Measurements from ENCODE around the gene CRYAA. TPM values are rescaled to one million over a fixed set of nuclear protein-coding genes. Genes with fewer than 3 reads are reported as not detected.
A peak's percentile ranks its signal among the peaks of the same experiment; 100 is the strongest.
"Not testable (repeated sequence)": the region's sequence is repeated elsewhere in the genome, so short reads cannot be mapped to it uniquely, and the experiment has no call there.

The CRYAA gene
- total RNA-seq, 1 experiment from 2014 or later = not detected

DNA sequence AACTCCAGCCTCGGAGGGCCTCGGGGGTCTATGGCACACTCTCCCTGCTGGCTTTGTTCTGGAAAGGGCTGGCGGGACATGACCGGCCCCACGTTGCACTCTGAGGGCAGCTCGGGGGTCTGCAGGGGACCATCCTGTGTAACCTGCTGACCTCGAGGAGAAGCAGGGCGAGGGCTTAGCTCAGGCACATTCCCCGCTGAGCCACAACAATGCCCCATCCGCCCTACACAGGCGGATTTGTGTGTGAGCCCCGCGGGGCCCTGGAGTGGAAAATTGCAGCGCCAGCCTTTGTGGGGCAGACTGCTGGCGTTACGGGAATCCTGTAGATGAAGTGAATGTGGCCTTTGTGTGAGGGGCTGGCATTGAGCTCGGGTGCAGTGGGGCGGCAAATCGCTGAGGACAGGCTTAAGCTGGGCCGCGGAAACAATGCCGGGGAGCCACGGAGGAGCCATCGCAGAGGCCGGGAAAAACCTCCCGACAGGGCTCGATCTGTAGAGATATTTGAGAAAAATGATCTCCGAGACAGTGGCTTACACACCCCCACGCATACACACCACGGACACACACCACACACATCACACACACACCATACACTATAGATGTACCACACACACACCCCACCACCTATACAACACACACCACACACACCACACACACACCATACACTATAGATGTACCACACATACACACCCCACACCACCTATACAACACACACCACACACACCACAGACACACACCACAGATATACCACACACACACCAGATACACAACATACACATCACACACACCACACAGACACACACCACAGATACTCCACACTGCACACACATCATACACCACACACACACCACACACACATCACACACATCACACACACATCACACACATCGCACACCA lies 9.3 kb upstream of the CRYAA start:
- not testable (repeated sequence) for H3K79me2 ChIP-seq (ENCODE audit: insufficient read depth, low read length)

DNA sequence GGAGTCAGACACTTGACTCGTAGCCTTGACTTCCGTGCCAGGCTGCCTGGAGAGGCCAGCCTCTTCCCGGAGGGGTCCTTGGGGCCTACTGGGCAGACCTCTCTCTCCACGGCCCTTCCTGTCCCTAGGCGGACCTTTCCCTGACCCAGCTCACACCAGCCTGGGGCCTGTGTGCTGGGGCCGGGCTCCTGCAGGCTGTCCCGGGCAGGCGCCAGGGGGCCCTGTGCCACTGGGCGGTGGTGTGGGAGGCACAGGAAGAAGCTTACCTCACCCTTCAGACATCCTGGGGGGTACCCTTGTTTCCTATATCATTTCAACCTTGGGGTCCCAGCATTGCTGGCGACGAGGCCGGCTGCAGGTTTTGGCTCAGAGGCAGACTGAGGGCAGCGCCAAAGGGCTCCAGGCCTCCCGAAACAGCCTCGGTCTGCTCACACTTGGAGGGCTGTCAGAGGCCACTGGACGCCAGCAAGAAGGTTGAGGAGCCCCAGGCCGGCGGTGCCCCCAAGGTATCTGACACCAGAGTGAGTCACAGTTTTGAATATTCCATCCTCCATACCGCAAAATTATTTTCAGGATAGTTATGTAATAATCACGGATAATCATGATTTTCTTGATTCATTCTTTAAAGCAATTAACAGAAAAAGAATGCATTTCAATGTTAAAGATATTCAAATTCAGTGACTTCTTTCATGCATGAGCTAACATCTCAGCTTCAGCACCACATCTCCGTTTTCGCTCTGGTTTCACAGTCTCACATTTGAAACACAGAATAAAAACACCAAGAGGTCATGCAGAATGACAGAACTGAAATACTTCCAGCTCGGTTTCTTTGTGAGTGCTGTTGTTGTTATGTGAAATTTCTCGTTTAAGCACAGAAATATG lies 6.7 kb upstream of the CRYAA start:
- not testable (repeated sequence) for H3K9me3 Mint-ChIP-seq; H3K23ac ChIP-seq (ENCODE audit: insufficient read length, low read depth, low read length); H3T11ph ChIP-seq (ENCODE audit: low read length); H2BK20ac ChIP-seq (ENCODE audit: low read depth, low read length, poor library complexity, severe bottlenecking); H3K27me3 Mint-ChIP-seq (ENCODE audit: low read depth); H3K18ac ChIP-seq (ENCODE audit: insufficient read length, low read depth, low read length); H2AFZ ChIP-seq (ENCODE audit: low read length); H3K14ac ChIP-seq (ENCODE audit: insufficient read depth, low read length); H3K79me1 ChIP-seq (ENCODE audit: insufficient read depth, low read depth, low read length, poor library complexity, severe bottlenecking); H2BK12ac ChIP-seq (ENCODE audit: insufficient read length, low read depth, low read length); H3K4me1 Mint-ChIP-seq; H3K27me3 ChIP-seq (ENCODE audit: insufficient read depth, low read length); H3K4me2 ChIP-seq (ENCODE audit: insufficient read depth, insufficient read length, low read length); H3K23me2 ChIP-seq (ENCODE audit: insufficient read length, low read depth, low read length, poor library complexity, severe bottlenecking); H2BK5ac ChIP-seq (ENCODE audit: insufficient read length, low read length); H3K56ac ChIP-seq (ENCODE audit: insufficient read length, low read depth, low read length); H3K4me1 ChIP-seq (ENCODE audit: insufficient read depth, low read length); H3K9me3 ChIP-seq (ENCODE audit: control insufficient read depth, low read depth, low read length); DNase-seq; H4K5ac ChIP-seq (ENCODE audit: insufficient read length, low read depth, low read length); H2BK120ac ChIP-seq (ENCODE audit: low read depth, low read length, poor library complexity, severe bottlenecking); H3K27ac Mint-ChIP-seq; H3K9ac ChIP-seq (ENCODE audit: extremely low read depth, insufficient read length, low read length); H2BK15ac ChIP-seq (ENCODE audit: low read depth, low read length); H3K4me3 Mint-ChIP-seq; H4K8ac ChIP-seq (replicated peaks; ENCODE audit: insufficient read length, low read depth, low read length); H3K79me2 ChIP-seq (ENCODE audit: insufficient read depth, low read length); H4K20me1 ChIP-seq (ENCODE audit: control insufficient read depth, insufficient read depth, insufficient read length); H3K4ac ChIP-seq (ENCODE audit: low read depth, low read length); H3K36me3 Mint-ChIP-seq (ENCODE audit: insufficient read depth in 1 of 3, low read depth in 3 of 3); H2AK5ac ChIP-seq (ENCODE audit: insufficient read length, low read length); H4K91ac ChIP-seq (ENCODE audit: insufficient read length, low read depth, low read length); H3K27ac ChIP-seq (ENCODE audit: insufficient read length, low read depth, low read length)
- no CpG with 5 or more reads among the region's 24 CpGs for WGBS (ENCODE audit: extremely low coverage, insufficient read length, low lambda C conversion rate)

More for the DNA sequence above, 9.3 kb upstream of the CRYAA start:
- not testable (repeated sequence) for H2AFZ ChIP-seq (ENCODE audit: low read length); H4K20me1 ChIP-seq (ENCODE audit: control insufficient read depth, insufficient read depth, insufficient read length); DNase-seq; H3K18ac ChIP-seq (ENCODE audit: insufficient read length, low read depth, low read length); H4K91ac ChIP-seq (ENCODE audit: insufficient read length, low read depth, low read length); H3K9me3 ChIP-seq (ENCODE audit: control insufficient read depth, low read depth, low read length); H2BK15ac ChIP-seq (ENCODE audit: low read depth, low read length); H2AK5ac ChIP-seq (ENCODE audit: insufficient read length, low read length); H3T11ph ChIP-seq (ENCODE audit: low read length); H4K5ac ChIP-seq (ENCODE audit: insufficient read length, low read depth, low read length); H3K56ac ChIP-seq (ENCODE audit: insufficient read length, low read depth, low read length); H2BK20ac ChIP-seq (ENCODE audit: low read depth, low read length, poor library complexity, severe bottlenecking); H3K23me2 ChIP-seq (ENCODE audit: insufficient read length, low read depth, low read length, poor library complexity, severe bottlenecking); H2BK120ac ChIP-seq (ENCODE audit: low read depth, low read length, poor library complexity, severe bottlenecking); H3K79me1 ChIP-seq (ENCODE audit: insufficient read depth, low read depth, low read length, poor library complexity, severe bottlenecking); H4K8ac ChIP-seq (replicated peaks; ENCODE audit: insufficient read length, low read depth, low read length); H3K27ac Mint-ChIP-seq; H3K27me3 ChIP-seq (ENCODE audit: insufficient read depth, low read length); H3K23ac ChIP-seq (ENCODE audit: insufficient read length, low read depth, low read length); H3K9me3 Mint-ChIP-seq; H3K4me1 ChIP-seq (ENCODE audit: insufficient read depth, low read length); H3K4ac ChIP-seq (ENCODE audit: low read depth, low read length); H3K4me1 Mint-ChIP-seq; H3K14ac ChIP-seq (ENCODE audit: insufficient read depth, low read length); H3K9ac ChIP-seq (ENCODE audit: extremely low read depth, insufficient read length, low read length); H2BK5ac ChIP-seq (ENCODE audit: insufficient read length, low read length); H3K27ac ChIP-seq (ENCODE audit: insufficient read length, low read depth, low read length); H3K36me3 Mint-ChIP-seq (ENCODE audit: insufficient read depth in 1 of 3, low read depth in 3 of 3); H3K27me3 Mint-ChIP-seq (ENCODE audit: low read depth); H2BK12ac ChIP-seq (ENCODE audit: insufficient read length, low read depth, low read length); H3K4me2 ChIP-seq (ENCODE audit: insufficient read depth, insufficient read length, low read length)
- peak overlapping the region in 1 of 2 experiments; percentile 63; a peak in 2 of 5 replicates for H3K4me3 Mint-ChIP-seq
- no CpG with 5 or more reads among the region's 31 CpGs for WGBS (ENCODE audit: extremely low coverage, insufficient read length, low lambda C conversion rate)
